Adipose tissue (tissue), 3 donors: Measurements from ENCODE around the gene ABCC1. TPM values are rescaled to one million over a fixed set of nuclear protein-coding genes. Genes with fewer than 3 reads are reported as not detected.
"Not testable (repeated sequence)": the region's sequence is repeated elsewhere in the genome, so short reads cannot be mapped to it uniquely, and the experiment has no call there.

Source experiments
- H3K27ac ChIP-seq: one replicate; pipeline ENCODE4 v1.5.1; 2013; ENCODE audit warnings: low read depth, low read length
- WGBS, 3 donors: extraction: QIAGEN DNeasy Blood & Tissue Kit; methylation state at CpG; one replicate each; pipeline ENCODE4 v1.1.7; 2013; 5-methylcytosine and 5-hydroxymethylcytosine counted together
- polyA plus RNA-seq, 3 donors: library from polyadenylated mRNA; stranded (reverse); fragments of 200-250 nt; gene quantifications; one replicate each; pipeline ENCODE4 v1.2.3, GENCODE V29; 2013
- donor health status: healthy with polysubstance abuse.
- donor health status: Bipolar disorder and iron deficiency.
- donor health status: healthy.

Gene ABCC1
- polyA plus RNA-seq, 3 donors: 5.3 to 6.9 (median 6.9) TPM

DNA sequence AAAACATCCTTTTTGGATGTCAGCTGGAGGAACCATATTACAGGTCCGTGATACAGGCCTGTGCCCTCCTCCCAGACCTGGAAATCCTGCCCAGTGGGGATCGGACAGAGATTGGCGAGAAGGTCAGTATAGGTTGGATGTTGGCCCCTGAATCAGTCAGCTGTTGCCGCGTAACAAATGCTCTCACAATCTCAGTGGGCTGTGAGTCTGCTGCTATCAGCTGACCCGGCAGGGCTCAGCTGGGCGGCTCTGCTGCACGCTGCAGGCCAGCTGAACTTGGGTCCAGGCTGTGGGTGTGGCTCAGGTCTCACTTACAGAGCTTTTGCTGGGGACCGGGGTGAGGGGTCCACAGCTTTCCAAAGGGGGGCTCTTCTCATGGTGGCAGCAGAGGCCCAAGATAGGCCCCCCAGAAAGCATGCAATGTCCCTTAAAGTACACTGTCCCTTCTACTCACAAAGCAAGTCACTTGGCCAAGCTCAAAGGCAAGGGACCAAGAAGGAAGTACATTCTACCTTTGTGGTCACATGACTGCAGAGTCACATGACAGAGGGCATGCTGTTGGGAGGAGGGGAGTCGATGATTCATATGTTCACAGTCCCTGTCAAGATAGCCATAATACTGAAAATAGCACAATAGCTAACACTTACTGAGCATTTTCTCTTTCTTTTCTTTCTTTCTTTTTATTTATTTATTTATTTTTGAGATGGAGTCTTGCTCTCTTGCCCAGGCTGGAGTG lies 134.2 kb downstream of the ABCC1 start:
- 96 to 98% (median 97%) methylated on average over 10 of the region's 10 CpGs for WGBS, 3 donors

DNA sequence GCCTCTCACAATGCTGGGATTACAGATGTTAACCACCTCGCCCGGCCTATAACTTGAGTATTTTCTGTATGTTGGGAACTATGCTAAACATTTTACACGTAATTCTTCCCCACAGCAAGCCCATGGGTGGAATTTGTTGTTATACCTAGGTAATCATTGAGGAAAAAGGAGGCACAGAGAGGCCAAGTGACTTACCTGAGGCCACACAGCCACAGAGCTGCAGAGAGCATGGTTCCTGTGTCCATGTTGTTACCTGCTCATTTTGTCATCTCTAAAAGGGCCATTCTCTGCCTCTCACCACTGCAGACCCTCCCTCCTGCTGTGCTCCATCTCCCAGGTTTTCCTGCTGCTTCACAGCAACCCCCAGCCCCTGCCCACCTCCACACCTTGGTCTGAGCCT lies 135.5 kb downstream of the ABCC1 start:
- no peak overlapping the region for H3K27ac ChIP-seq
- 97 to 98% (median 97%) methylated on average over 3 of the region's 3 CpGs for WGBS, 3 donors

More for the DNA sequence above, 134.2 kb downstream of the ABCC1 start:
- no peak overlapping the region for H3K27ac ChIP-seq

- 84 to 91% (median 86%) methylated on average over 18 of the region's 18 CpGs for WGBS, 3 donors
- H3K27ac ChIP-seq: no peak overlapping the region
Measured at GRCh38 chr16:16086653-16087446, 137.4 kb downstream of the ABCC1 start.

- no peak overlapping the region for H3K27ac ChIP-seq
- 93 to 96% (median 93%) methylated on average over 19 of the region's 19 CpGs for WGBS, 3 donors
Measured at GRCh38 chr16:16090238-16090637, 140.8 kb downstream of the ABCC1 start.

- no peak overlapping the region for H3K27ac ChIP-seq
- 24 to 70% (median 67%) methylated on average over 9 of the region's 9 CpGs for WGBS, 3 donors
Measured at GRCh38 chr16:16092925-16093627, 143.7 kb downstream of the ABCC1 start.

- H3K27ac ChIP-seq: no peak overlapping the region
- WGBS, 3 donors: 41 to 84% (median 80%) methylated on average over 11 of the region's 11 CpGs
Measured at GRCh38 chr16:16093628-16094332, 144.4 kb downstream of the ABCC1 start.

GRCh38 chr16:16095646-16096045 lies 146.2 kb downstream of the ABCC1 start:
- 70 to 89% (median 81%) methylated on average over 8 of the region's 8 CpGs for WGBS, 3 donors
- no peak overlapping the region for H3K27ac ChIP-seq

GRCh38 chr16:16096121-16096857 lies 146.9 kb downstream of the ABCC1 start:
- H3K27ac ChIP-seq: no peak overlapping the region
- 47 to 53% (median 50%) methylated on average over 14 of the region's 14 CpGs for WGBS, 3 donors

GRCh38 chr16:16096858-16097213 lies 147.4 kb downstream of the ABCC1 start:
- 40 to 85% (median 71%) methylated on average over 3 of the region's 3 CpGs for WGBS, 3 donors
- no peak overlapping the region for H3K27ac ChIP-seq

GRCh38 chr16:16099320-16099719 lies 149.9 kb downstream of the ABCC1 start:
- no peak overlapping the region for H3K27ac ChIP-seq
- 65 to 97% (median 90%) methylated on average over 4 of the region's 4 CpGs for WGBS, 3 donors

- H3K27ac ChIP-seq: no peak overlapping the region
Measured at GRCh38 chr16:16100631-16101030, 151.2 kb downstream of the ABCC1 start.

GRCh38 chr16:16101585-16101984 lies 152.2 kb downstream of the ABCC1 start:
- 78 to 86% (median 80%) methylated on average over 5 of the region's 5 CpGs for WGBS, 3 donors
- H3K27ac ChIP-seq: no peak overlapping the region

More at GRCh38 chr16:16100631-16101030, 151.2 kb downstream of the ABCC1 start:
- 53 to 88% (median 54%) methylated on average over 8 of the region's 8 CpGs for WGBS, 3 donors

- WGBS, 3 donors: 63 to 98% (median 92%) methylated on average over 4 of the region's 4 CpGs
- no peak overlapping the region for H3K27ac ChIP-seq
Measured at GRCh38 chr16:16102738-16103137, 153.3 kb downstream of the ABCC1 start.

GRCh38 chr16:16104132-16104803 lies 154.9 kb downstream of the ABCC1 start:
- WGBS, 3 donors: 92 to 95% (median 92%) methylated on average over 16 of the region's 16 CpGs
- H3K27ac ChIP-seq: not testable (repeated sequence)

DNA sequence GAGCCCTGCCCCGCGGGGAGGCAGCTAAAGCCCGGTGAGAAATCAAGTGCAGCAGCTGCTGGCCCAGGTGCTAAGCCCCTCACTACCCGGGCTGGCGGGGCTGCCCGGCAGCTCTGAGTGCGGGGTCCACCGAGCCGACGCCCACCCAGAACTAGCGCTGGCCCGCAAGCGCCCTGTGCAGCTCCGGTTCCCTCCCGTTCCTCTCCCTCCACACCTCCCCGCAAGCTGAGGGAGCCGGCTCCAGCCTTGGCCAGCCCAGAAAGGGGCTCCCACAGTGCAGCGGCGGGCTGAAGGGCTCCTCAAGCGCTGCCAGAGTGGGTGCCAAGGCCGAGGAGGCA lies 155.4 kb downstream of the ABCC1 start:
- not testable (repeated sequence) for H3K27ac ChIP-seq
- 95 to 97% (median 96%) methylated on average over 17 to 21 of the region's 21 CpGs for WGBS, 3 donors

DNA sequence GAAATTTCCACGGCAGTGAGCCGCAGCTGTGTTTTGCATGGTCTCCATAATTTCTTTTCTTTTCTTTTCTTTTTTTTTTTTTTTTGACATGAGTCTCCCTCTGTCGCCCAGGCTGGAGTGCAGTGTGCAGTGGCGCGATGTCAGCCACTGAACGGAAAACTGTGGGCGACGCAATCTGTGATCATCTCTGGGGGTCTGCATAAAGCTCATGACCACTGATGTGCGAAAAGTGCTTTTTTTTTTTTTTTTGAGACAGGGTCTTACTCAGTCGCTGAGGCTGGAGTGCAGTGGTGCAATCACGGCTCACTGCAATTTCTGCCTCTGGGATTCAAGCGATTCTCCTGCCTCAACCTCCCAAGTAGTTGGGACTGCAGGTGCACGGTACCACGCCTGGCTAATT lies 156.2 kb downstream of the ABCC1 start:
- no peak overlapping the region for H3K27ac ChIP-seq
- 90 to 96% (median 92%) methylated on average over 14 of the region's 14 CpGs for WGBS, 3 donors

GRCh38 chr16:16106466-16106865 lies 157.1 kb downstream of the ABCC1 start:
- WGBS, 3 donors: 92 to 95% (median 94%) methylated on average over 6 of the region's 6 CpGs
- no peak overlapping the region for H3K27ac ChIP-seq
